Inflammatory macrophage treated with lipopolysaccharide for 4 hours (primary cell): ENCODE data around the gene USP46.

ENCODE experiments used
- DNase-seq: peaks from one replicate; pipeline ENCODE4 v3.0.0-alpha.2; 2020

Gene USP46

GRCh38 chr4:52617336-52618020, 41.6 kb downstream of the USP46 start:
- DNase-seq, result no peak

GRCh38 chr4:52614241-52614640, 44.9 kb downstream of the USP46 start:
- no peak for DNase-seq

- no peak for DNase-seq
Observed at GRCh38 chr4:52612341-52612740, 46.8 kb downstream of the USP46 start.

- no peak for DNase-seq
Observed at GRCh38 chr4:52611030-52611555, 48.0 kb downstream of the USP46 start.

- DNase-seq, result no peak
Observed at GRCh38 chr4:52606726-52607125, 52.4 kb downstream of the USP46 start.

- no peak for DNase-seq
Observed at GRCh38 chr4:52606040-52606439, 53.1 kb downstream of the USP46 start.

- no peak for DNase-seq
Observed at GRCh38 chr4:52604215-52604614, 54.9 kb downstream of the USP46 start.

- DNase-seq, result no peak
Observed at GRCh38 chr4:52600275-52600674, 58.8 kb downstream of the USP46 start.

GRCh38 chr4:52595001-52595400, 64.1 kb downstream of the USP46 start:
- no peak for DNase-seq

GRCh38 chr4:52592287-52592686, 66.8 kb downstream of the USP46 start:
- no peak for DNase-seq

GRCh38 chr4:52588771-52589591, 70.1 kb downstream of the USP46 start:
- no peak for DNase-seq

GRCh38 chr4:52588097-52588496, 71.0 kb downstream of the USP46 start:
- peak; percentile 8 for DNase-seq

- DNase-seq, result no peak
Observed at GRCh38 chr4:52586069-52586468, 73.0 kb downstream of the USP46 start.

GRCh38 chr4:52585379-52585778, 73.7 kb downstream of the USP46 start:
- no peak for DNase-seq

- DNase-seq, result no peak
Observed at GRCh38 chr4:52579602-52580272, 79.4 kb downstream of the USP46 start.

GRCh38 chr4:52578951-52579350, 80.2 kb downstream of the USP46 start:
- DNase-seq, result no peak

- no peak for DNase-seq
Observed at GRCh38 chr4:52577624-52577962, 81.5 kb downstream of the USP46 start.

GRCh38 chr4:52576961-52577623, 82.0 kb downstream of the USP46 start:
- DNase-seq, result no peak

- DNase-seq, result no peak
Observed at GRCh38 chr4:52576326-52576725, 82.8 kb downstream of the USP46 start.

- no peak for DNase-seq
Observed at GRCh38 chr4:52575406-52575805, 83.7 kb downstream of the USP46 start.

- no peak for DNase-seq
Observed at GRCh38 chr4:52574036-52574435, 85.1 kb downstream of the USP46 start.

GRCh38 chr4:52573551-52573950, 85.5 kb downstream of the USP46 start:
- no peak for DNase-seq

- no peak for DNase-seq
Observed at GRCh38 chr4:52572936-52573485, 86.1 kb downstream of the USP46 start.
